ENCODE results near the gene SPRN. TPM values are rescaled to one million over a fixed set of nuclear protein-coding genes. Genes with fewer than 3 reads are reported as not detected.

SPRN gene
- total RNA-seq, 2 donors from 2014 or later = 0.11 to 0.24 TPM

DNA sequence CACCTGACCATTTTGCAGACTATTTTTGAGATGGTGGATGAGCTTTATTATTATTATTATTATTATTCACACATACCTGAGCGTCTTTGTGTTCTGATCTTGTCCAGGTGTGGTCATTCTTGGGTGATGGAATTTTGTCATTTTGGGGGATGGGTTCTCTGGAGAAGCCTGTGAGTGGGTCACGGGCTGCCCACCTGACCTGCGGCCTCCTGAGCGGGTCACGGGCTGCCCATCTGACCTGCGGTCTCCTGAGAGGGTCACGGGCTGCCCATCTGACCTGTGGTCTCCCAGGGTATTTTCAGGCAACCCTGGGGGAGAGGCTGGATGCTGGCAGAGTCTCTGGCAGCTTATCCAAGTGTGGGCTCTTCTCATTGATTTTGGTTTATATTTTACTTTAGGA is 36.6 kb upstream of the SPRN start:
- H3K4me3 ChIP-seq (ENCODE audit: low read length) = no peak overlapping the region

DNA sequence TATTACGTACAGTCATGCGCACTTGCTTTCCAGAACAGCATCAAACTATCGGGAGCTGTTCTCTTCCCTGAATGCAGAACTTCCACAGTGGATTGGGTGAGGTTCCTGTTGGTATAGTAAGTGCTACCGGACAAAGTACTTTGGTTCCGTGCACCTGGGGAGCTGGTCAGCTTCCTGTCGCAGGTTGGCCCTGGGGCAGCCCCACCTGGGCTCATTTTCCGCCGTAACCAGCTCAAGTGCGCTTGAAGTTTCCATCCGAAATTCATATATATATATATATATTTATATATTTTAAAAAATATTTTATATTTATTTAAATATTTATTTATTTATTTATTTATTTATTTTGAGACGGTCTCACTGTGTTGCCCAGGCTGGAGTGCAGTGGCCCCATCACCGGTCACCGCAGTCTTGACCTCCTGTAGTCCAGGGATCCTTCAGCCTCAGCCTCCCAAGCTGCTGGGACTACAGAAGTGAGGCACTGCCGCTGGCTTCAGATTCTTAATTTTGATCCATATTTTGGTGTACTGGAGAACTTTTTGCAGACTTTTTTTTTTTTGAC is 35.9 kb upstream of the SPRN start:
- Histone ChIP-seq H3K27ac (ENCODE audit: low read depth, low read length) (no peak overlapping the region), H3K36me3 (ENCODE audit: control insufficient read depth, insufficient read depth, low read length) (no peaks in the 10 kb centered on the region), H3K4me1 (ENCODE audit: control insufficient read depth, insufficient read depth, low read length) (no peaks in the 10 kb centered on the region), H3K9ac (ENCODE audit: extremely low read depth, low read length, poor library complexity, severe bottlenecking) (no peak overlapping the region), H3K9me3 (ENCODE audit: control insufficient read depth, low read length) (peaks cover 10% of the 10 kb centered on the region), H3K27me3 (ENCODE audit: control insufficient read depth, insufficient read depth, low read length, poor library complexity, severe bottlenecking) (no peaks in the 10 kb centered on the region), H3K4me3 (ENCODE audit: low read length) (no peak overlapping the region)
- 84 to 88% methylated on average over 7 to 12 of the region's 14 CpGs for WGBS, 2 experiments (ENCODE audit: insufficient coverage in 1 of 2, insufficient read length in 1 of 2)
- Mint-ChIP-seq H3K4me1 (no peaks in the 10 kb centered on the region), H3K27ac (no peak overlapping the region), H3K4me3 (no peak overlapping the region), H3K9me3 (peaks cover 79% of the 10 kb centered on the region), H3K36me3 (ENCODE audit: low read depth) (peaks cover 2% of the 10 kb centered on the region), H3K27me3 (ENCODE audit: insufficient read depth) (no peaks in the 10 kb centered on the region)
- DNase-seq = no peak
- TF ChIP-seq, protein P1, sequence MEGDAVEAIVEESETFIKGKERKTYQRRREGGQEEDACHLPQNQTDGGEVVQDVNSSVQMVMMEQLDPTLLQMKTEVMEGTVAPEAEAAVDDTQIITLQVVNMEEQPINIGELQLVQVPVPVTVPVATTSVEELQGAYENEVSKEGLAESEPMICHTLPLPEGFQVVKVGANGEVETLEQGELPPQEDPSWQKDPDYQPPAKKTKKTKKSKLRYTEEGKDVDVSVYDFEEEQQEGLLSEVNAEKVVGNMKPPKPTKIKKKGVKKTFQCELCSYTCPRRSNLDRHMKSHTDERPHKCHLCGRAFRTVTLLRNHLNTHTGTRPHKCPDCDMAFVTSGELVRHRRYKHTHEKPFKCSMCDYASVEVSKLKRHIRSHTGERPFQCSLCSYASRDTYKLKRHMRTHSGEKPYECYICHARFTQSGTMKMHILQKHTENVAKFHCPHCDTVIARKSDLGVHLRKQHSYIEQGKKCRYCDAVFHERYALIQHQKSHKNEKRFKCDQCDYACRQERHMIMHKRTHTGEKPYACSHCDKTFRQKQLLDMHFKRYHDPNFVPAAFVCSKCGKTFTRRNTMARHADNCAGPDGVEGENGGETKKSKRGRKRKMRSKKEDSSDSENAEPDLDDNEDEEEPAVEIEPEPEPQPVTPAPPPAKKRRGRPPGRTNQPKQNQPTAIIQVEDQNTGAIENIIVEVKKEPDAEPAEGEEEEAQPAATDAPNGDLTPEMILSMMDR (conservative IDR thresholded peaks at IDR 0.05) = no peak

More for the DNA sequence above, 36.6 kb upstream of the SPRN start:
- H3K27me3 ChIP-seq (ENCODE audit: control insufficient read depth, insufficient read depth, low read length, poor library complexity, severe bottlenecking) = no peaks in the 10 kb centered on the region
- TF ChIP-seq, protein P1 (conservative IDR thresholded peaks at IDR 0.05) = no peak
- H3K27ac ChIP-seq (ENCODE audit: low read depth, low read length) = no peak overlapping the region
- DNase-seq = no peak
- H3K27ac Mint-ChIP-seq = no peak overlapping the region
- no peaks in the 10 kb centered on the region for H3K36me3 ChIP-seq (ENCODE audit: control insufficient read depth, insufficient read depth, low read length)
- no peak overlapping the region for H3K4me3 Mint-ChIP-seq
- peaks cover 78% of the 10 kb centered on the region for H3K9me3 Mint-ChIP-seq
- H3K4me1 ChIP-seq (ENCODE audit: control insufficient read depth, insufficient read depth, low read length) = no peaks in the 10 kb centered on the region
- no peaks in the 10 kb centered on the region for H3K4me1 Mint-ChIP-seq
- H3K9me3 ChIP-seq (ENCODE audit: control insufficient read depth, low read length) = peaks cover 10% of the 10 kb centered on the region
- no peaks in the 10 kb centered on the region for H3K27me3 Mint-ChIP-seq (ENCODE audit: insufficient read depth)
- peaks cover 2% of the 10 kb centered on the region for H3K36me3 Mint-ChIP-seq (ENCODE audit: low read depth)
- H3K9ac ChIP-seq (ENCODE audit: extremely low read depth, low read length, poor library complexity, severe bottlenecking) = no peak overlapping the region
- WGBS, 2 experiments (ENCODE audit: insufficient coverage in 1 of 2, insufficient read length in 1 of 2) = 83 to 85% methylated on average over 1 to 6 of the region's 7 CpGs

DNA sequence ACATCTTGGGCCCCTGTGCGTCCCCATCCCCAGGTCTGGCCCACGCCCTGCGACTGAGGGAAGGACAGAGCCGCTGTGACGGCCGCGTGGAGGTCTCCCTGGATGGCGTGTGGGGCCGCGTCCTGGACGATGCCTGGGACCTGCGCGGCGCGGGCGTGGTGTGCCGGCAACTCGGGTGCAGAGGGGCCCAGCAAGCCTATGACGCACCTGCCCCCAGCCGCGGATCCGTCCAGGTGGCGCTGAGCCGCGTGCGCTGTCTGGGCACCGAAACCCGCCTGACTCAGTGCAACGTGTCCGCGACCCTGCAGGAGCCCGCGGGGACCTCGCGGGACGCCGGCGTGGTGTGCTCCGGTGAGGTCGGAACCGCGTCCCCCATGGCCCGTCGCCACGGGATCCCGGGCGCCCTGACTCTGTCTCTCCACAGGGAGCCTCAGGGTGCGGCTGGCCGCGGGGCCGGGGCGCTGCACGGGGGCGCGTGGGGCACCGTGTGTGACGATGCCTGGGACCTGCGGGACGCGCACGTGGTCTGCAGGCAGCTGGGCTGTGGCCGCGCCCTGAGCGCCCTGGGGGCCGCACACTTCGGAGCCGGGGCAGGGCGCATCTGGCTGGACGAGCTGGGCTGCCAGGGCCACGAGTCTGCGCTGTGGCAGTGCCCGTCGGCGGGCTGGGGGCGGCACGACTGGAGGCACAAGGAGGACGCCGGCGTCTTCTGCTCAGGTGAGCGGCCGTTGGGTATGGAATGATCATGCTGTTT is 35.2 kb upstream of the SPRN start:
- DNase-seq = no peak
- peaks cover 10% of the 10 kb centered on the region for H3K9me3 ChIP-seq (ENCODE audit: control insufficient read depth, low read length)
- TF ChIP-seq, protein P1 (conservative IDR thresholded peaks at IDR 0.05) = no peak
- no peaks in the 10 kb centered on the region for H3K27me3 ChIP-seq (ENCODE audit: control insufficient read depth, insufficient read depth, low read length, poor library complexity, severe bottlenecking)
- Mint-ChIP-seq H3K4me3 (no peak overlapping the region), H3K9me3 (peaks cover 85% of the 10 kb centered on the region), H3K27me3 (ENCODE audit: insufficient read depth) (no peaks in the 10 kb centered on the region), H3K27ac (no peak overlapping the region), H3K36me3 (ENCODE audit: low read depth) (peaks cover 2% of the 10 kb centered on the region), H3K4me1 (no peaks in the 10 kb centered on the region)
- H3K4me3 ChIP-seq (ENCODE audit: low read length) = no peak overlapping the region
- no peak overlapping the region for H3K9ac ChIP-seq (ENCODE audit: extremely low read depth, low read length, poor library complexity, severe bottlenecking)
- H3K4me1 ChIP-seq (ENCODE audit: control insufficient read depth, insufficient read depth, low read length) = no peaks in the 10 kb centered on the region
- no peaks in the 10 kb centered on the region for H3K36me3 ChIP-seq (ENCODE audit: control insufficient read depth, insufficient read depth, low read length)
- WGBS, 2 experiments (ENCODE audit: insufficient coverage in 1 of 2, insufficient read length in 1 of 2) = 91 to 93% methylated on average over 59 to 81 of the region's 81 CpGs
- no peak overlapping the region for H3K27ac ChIP-seq (ENCODE audit: low read depth, low read length)

Data from endodermal cell (in vitro differentiated cells).